Germinal center (tissue), 1 donor: Measurements from ENCODE around the gene ROBO2.

Experiments
- DNase-seq: peaks from one replicate; pipeline ENCODE4 v3.0.0; 2012; ENCODE audit warnings: mixed read lengths, low spot score

ROBO2 gene

DNA sequence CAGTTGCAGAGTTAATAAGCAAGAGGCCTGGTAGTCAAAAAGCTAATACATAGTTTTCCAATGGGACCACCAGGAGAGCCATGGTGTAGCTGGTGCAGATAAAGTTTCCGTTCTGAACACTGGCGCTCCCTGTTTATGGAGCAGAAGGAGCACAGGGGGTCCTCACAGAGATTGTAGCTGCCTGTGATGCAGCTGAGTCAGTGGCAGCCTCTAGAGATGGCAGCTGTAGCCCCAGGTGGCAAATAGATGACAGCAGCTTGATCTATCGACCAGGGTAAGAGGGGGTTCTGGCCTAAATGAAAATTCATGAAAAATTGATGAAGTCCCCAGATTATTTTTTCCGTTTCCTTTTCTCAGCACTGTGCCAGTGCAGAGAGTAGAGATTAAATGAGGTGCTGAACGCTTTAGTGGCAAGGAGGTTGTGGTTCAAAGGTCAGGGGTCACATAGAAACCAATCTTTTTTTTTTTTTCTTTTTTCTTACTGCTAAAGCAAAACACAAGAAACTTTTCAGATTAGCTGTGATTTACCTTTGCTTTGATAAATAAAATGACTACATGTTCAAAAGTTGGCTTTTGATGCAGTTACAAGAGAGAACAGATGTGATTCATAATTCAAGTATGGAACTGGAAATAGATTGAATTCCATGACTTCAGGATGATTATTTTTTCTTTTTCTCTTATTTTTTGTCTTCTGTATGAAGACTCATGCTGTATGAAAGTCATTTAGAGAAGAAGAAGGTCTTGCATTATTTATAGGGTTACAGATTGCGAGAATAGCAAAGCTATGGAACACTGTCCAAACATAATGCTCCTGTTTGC lies 63.3 kb downstream of the ROBO2 start:
- DNase-seq = no peak

GRCh38 chr3:77122652-77123051 lies 82.8 kb downstream of the ROBO2 start:
- no peak for DNase-seq

DNA sequence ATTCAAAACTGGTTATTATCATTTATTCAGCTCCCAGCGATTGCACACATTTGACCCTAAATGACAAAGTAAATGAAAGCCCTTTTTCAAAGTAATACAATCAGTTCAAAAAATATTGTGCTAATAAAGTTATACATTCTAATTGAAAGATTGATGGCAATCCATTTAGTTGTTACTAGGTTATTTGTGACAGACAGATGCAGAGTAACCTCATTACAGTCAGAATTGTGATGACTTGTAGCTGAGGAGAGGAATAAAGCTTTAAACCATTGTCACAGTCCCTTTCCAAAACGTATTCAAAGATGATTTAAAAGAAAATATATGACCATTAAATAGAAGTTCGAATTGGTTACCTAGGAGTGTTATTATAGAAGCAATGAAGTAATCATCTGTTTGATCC lies 86.1 kb downstream of the ROBO2 start:
- no peak for DNase-seq

DNA sequence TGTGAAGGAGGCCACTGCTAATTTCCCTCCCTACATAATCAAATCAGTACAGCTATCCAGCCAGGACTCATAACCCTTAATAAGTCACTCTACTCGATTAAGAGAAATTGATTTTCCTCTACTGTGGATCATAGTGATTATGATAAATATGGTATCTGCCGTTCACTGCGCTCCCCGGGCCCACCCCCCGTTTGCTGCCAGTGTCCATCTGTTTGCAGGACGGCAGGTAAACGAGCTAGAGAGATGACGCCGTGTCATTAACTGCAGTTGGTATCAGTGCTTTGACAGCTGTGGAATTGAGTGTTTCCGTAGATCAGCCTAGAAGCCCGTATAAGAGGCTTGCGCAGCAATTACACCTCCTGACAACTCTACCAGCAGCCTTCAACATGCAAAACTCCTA lies 94.9 kb downstream of the ROBO2 start:
- no peak for DNase-seq

DNA sequence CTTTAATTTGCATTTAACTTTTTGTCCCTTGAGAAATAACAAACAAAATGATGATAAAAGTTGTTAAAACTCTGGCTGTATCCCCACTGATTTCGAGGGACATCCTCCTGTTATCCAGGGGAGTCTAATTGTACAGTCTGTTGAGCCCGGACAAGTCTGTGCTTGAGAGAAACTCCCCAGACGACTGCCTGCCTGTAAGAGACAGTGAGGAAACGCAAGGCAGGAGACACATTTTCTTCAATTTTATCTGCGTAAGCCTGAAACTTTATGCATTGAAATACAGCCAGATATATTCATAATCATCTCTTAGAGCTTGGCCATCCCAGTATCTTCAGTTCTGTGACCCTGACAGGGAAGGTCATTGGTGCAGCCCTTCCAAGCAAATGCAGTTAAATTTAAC lies 97.7 kb downstream of the ROBO2 start:
- no peak for DNase-seq

DNA sequence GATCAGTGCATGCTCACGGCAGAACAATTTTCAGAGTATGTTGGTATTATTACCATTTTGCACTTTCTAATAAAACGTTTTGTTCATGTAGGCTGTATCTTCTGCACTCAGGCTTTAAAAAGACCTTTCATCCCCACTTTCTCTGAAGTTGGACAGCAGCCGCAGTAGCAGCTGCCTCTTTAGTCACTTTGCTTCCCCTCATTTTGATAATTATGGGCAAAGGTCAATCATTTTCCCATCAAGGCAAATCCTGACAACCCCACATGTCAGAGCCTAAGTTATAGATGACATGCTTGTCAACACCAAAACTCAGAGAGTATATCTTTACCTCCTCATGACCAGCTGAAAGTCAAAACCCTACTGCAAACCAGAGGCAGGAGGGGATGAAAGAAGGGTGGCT lies 99.7 kb downstream of the ROBO2 start:
- DNase-seq = no peak

DNA sequence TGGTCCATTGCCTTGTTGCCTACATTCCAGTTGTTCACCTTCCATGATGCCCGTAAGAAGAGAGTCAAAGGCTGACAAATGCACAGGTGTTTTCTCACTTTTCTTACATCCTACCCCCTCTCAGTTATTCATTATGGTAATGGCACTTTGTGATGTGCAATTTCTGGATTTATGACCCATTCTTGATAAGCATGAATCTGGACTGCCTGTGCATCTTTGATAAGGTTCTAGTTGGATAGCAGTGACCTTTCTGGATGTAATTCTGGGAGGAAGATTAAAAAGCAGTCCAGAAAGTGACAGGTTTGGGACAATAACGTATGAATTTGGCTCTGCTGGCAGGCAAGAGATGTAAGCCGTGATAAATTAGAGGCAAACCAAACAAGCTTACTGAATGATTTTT lies 101.5 kb downstream of the ROBO2 start:
- no peak for DNase-seq

GRCh38 chr3:77142578-77142977 lies 102.7 kb downstream of the ROBO2 start:
- DNase-seq = no peak

DNA sequence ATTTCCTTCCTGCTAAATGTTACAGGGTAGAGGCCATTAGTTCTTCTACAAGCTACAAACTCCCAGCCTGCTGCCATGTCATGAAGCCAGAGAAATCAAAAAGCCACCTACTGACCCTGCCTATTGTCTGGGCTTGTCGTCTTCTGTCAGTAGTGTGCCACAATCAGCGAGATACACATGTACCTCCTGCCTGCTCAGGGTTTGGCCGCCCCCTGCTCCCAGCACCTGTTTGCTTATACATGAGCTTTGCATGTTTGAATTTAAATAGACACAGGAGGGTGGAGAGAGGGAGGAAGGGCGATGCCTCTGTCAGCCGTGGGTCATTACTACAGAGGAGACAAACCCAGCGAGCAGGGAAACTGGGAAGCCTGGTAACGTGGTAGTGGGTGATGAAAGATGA lies 106.1 kb downstream of the ROBO2 start:
- DNase-seq = no peak

DNA sequence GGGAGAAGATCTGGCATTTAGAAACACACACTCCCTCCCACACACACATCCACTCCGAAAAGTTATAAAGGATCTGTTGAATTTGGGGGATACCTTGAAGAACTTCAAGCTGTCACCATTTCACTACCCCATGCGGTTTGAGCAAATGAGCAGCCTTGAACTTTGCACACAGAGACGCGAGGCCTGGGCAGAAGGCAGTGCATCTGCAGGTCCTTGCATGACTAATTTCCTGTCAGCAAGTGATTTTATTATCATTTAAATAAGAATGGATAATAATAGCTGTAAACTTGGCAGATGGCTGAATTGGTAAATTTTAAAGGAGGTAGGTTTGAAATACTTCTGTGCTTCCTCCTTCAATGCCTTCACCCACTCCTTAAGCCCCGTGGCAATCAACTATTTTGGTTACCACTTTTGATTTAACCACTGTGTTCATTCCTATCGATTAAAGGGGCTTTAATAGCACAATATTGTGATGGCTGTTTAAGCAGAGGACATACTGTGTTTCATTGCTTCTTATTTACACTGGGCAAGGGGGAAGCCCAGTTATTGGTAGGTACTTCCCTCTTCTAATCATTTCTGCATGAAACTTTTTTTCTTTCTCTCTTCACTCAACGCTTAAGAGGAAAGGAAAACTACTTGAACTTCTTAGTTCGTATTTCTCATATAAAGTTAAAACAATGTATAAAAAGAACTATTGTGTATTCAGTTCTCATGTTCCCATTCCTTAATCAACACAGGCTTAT lies 108.1 kb downstream of the ROBO2 start:
- DNase-seq = no peak

DNA sequence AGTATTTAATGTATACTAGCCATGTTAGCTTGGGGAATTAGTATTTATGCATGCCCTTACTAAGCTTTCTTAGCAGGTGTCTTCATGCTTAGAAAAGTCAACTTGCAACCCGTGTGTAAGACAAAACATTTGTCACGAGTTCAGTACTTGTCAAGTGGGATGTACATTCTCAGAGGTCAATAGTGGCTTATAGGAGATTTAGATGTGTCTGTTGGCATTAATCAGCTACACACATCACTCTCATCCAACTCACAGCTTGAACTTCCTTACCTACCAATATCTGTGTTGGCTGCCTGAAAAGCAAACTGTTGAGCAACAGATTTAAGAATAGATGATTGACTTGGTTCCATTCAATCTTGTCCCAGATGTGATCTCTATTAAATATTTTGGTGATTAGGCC lies 109.5 kb downstream of the ROBO2 start:
- no peak for DNase-seq

GRCh38 chr3:77150028-77150427 lies 110.1 kb downstream of the ROBO2 start:
- no peak for DNase-seq

- DNase-seq = no peak
Measured at GRCh38 chr3:77150759-77151158, 110.9 kb downstream of the ROBO2 start.

DNA sequence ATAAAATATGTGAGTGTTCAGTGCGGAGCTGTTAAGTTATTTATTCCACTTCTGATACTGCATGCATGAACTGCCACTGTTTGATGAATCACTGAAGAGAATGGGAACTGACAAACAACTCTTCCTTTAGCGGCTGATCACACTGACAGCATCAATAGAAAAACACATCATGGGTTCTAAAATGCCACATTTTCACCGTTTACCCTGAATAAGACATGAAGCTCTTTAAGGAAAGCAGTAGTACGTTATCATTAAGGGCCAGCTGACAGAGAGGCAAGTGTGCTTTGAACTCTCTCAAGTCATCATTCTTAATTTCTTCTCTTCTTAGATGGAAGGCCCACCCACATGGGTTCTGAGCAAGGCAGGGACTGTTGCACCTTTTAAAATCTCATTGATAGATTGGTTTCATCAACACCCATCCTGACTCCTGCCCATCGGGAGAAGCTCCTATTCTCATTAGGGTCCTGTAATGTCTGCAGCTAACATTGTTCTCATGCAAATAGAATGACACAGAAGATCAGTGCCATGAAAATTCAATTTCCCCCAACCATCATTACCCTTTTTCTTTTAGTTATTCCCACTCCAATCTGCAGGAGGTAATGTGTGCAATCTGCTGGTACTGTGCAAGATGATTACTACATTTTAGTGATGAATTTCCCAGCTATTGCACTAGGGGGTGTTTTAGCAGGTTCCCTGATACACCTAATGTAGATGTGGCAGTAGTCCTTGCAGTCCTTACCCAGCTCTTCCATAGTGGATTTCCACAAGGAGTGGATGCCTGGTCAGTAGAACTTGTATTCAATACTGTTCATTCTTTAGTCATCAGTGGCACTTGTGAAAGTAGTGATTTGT lies 119.1 kb downstream of the ROBO2 start:
- DNase-seq = no peak

GRCh38 chr3:77160931-77161497 lies 121.1 kb downstream of the ROBO2 start:
- no peak for DNase-seq

DNA sequence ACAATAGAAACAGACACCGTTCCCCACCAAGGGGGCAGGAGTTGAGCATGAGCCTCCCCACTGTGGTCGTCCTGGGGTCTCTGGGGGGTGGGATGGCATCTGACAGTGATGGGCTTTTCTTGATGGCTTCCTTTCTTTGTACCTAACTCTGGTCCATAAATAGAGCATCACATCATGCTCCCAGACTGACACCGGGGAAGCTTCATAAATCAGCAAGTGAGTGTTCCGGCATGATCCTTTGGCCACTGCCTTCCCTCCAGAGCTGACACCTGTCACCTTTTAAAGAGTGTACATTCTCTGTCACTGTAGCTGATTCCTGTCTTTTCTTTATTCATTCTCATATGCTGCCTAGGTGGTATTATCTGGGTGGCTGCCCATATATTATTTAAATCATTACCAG lies 129.9 kb downstream of the ROBO2 start:
- DNase-seq = no peak

GRCh38 chr3:77171026-77171425 lies 131.1 kb downstream of the ROBO2 start:
- DNase-seq = no peak

DNA sequence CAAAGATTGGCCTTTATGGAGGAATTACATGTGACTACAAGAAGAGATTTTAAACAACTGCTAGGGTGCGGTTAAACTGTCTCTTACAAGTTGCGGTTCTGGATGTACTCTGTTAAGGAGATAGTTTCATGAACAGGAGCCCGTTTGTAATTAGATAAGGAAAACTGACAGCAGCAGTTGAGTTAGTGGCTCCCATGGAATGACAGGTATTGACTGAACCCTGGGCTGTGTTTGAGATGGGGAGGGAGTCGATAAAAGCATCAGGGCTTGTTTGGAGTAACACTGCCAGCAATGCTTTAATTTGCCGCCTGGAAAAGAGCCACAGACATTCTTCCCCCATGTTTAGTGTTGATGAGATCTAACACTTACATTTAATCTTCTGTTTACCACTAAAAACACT lies 139.9 kb downstream of the ROBO2 start:
- DNase-seq = no peak

GRCh38 chr3:77182341-77182740 lies 142.4 kb downstream of the ROBO2 start:
- no peak for DNase-seq

- DNase-seq = no peak
Measured at GRCh38 chr3:77186319-77186718, 146.4 kb downstream of the ROBO2 start.

DNA sequence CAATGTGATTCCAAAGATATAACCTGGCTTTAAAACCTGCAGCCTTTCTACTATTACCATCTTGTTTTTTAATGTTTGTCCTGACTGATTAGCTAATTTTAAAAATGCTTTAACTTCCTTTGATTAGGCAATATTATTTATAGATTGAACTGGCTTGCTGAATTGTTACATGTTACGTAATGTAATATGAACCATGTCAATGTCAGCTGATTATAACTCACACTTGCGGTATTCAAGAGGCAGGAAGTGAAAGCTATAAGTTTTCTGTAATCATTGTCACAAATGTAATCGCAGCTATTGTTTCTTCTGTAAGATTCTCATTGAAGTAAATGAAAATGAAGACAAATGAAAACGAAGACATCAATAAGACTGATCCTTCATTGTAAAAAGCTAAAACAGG lies 146.8 kb downstream of the ROBO2 start:
- no peak for DNase-seq

DNA sequence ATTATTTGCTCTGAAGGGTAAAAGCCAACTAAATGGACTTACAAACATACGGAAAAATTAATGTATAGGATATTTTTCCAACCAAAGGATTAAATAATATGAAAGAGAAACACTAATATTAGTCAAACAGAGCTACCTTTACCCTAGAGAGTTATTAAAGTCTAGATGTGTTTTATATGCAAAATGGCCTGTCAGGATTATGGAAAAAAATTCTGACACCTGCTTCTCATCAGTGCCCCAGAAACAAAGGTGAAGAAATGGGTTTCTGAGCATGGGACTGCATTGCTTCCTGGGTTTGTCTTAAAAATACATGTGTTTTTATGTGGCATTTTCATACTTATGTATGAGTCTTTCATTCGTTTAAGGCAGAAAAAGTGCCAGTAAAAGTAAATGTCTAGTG lies 148.3 kb downstream of the ROBO2 start:
- no peak for DNase-seq
